GM23248 (cell line): Measurements from ENCODE around the gene RNF224.

Experiments
- EZH2 ChIP-seq: fragments of 200-600 bp; sonication (generic); IDR thresholded peaks from 2 replicates; pipeline ENCODE4 v1.6.1; 2018; ENCODE audit warnings: antibody characterized with exemption, mild to moderate bottlenecking; ENCODE audit not compliant: insufficient read depth, poor library complexity, severe bottlenecking
- EZH2phosphoT487 ChIP-seq: fragments of 200-600 bp; sonication (generic); IDR thresholded peaks from 2 replicates; pipeline ENCODE4 v1.6.1; 2018; ENCODE audit warnings: antibody characterized with exemption, moderate library complexity, mild to moderate bottlenecking, low read depth; ENCODE audit not compliant: insufficient read depth

- TF ChIP-seq EZH2phosphoT487, result no peak
- TF ChIP-seq EZH2, result no peak
Measured at GRCh38 chr9:137201205-137201868, 26.0 kb upstream of the RNF224 start.
